ENCODE measurements around the gene BMPR1B. TPM values are rescaled to one million over a fixed set of nuclear protein-coding genes. Genes with fewer than 3 reads are reported as not detected.

Gene BMPR1B
- total and polyA plus RNA-seq, 2 of the 8 experiments (the other 6 are each of a cell fraction or from before 2014, with no cell fraction given) = 0.14 to 1.1 TPM

GRCh38 chr4:94920369-94920768, 162.6 kb downstream of the BMPR1B start:
- H3K4me3 ChIP-seq (ENCODE audit: extremely low read depth in 1 of 4, insufficient read depth in 2 of 4, low read depth in 3 of 4, low read length in 4 of 4) = no peak overlapping the region
- H2AK5ac ChIP-seq (ENCODE audit: low read depth, low read length) = no peak overlapping the region
- H2BK20ac ChIP-seq (ENCODE audit: low read length) = no peak overlapping the region
- no peaks in the 10 kb centered on the region for H3K79me1 ChIP-seq (ENCODE audit: low read depth, low read length)
- FAIRE-seq = peak; percentile 39
- ChIA-PET CTCF (ENCODE audit: partially characterized antibody) (interaction anchor here (0.5 kb wide), 1 partner anchor 514 kb away, joined by 4 read pairs; no protein-coding TSS in a partner anchor), POLR2A (ENCODE audit: partially characterized antibody) (no interaction called here)
- H2BK5ac ChIP-seq (ENCODE audit: low read depth, low read length) = no peak overlapping the region
- H3K27ac ChIP-seq (ENCODE audit: low read depth, low read length) = no peak overlapping the region
- H2BK15ac ChIP-seq (ENCODE audit: low read length) = no peak overlapping the region
- H3K4me2 ChIP-seq (ENCODE audit: insufficient read depth in 1 of 2, low read depth in 2 of 2, low read length in 2 of 2) = no peak overlapping the region
- no peaks in the 10 kb centered on the region; a peak in 3 of 8 replicates for H3K36me3 ChIP-seq (ENCODE audit: control insufficient read depth in 2 of 4, insufficient read depth in 4 of 4, low read length in 3 of 4)
- no peaks in the 10 kb centered on the region for H3K4me1 ChIP-seq (replicated peaks in 1 of 4; ENCODE audit: control insufficient read depth in 3 of 4, insufficient read depth in 4 of 4, low read length in 3 of 4)
- DNase-seq (ENCODE audit: low read depth in 1 of 2, low spot score in 2 of 2) = no peak
- H2BK12ac ChIP-seq (ENCODE audit: low read depth, low read length) = no peak overlapping the region
- no peak overlapping the region; a peak in 1 of 7 replicates for H3K9ac ChIP-seq (replicated peaks in 1 of 4; ENCODE audit: extremely low read depth in 1 of 4, low read depth in 3 of 4, low read length in 3 of 4)
- H3K23me2 ChIP-seq (ENCODE audit: low read depth, low read length) = no peaks in the 10 kb centered on the region
- no peak overlapping the region for H3K56ac ChIP-seq (replicated peaks; ENCODE audit: insufficient read length, low read depth, low read length)
- no peaks in the 10 kb centered on the region for H3K79me2 ChIP-seq (ENCODE audit: control insufficient read depth in 1 of 2, insufficient read depth in 2 of 2, low read length in 2 of 2)
- no peak overlapping the region for H3K23ac ChIP-seq (ENCODE audit: insufficient read length)
- no peak overlapping the region for H2AFZ ChIP-seq (ENCODE audit: low read length)
- H3K4ac ChIP-seq (replicated peaks; ENCODE audit: insufficient read length, low read depth, low read length) = no peak overlapping the region
- H3K27me3 ChIP-seq (replicated peaks in 1 of 4; ENCODE audit: control insufficient read depth in 3 of 4, extremely low read depth in 1 of 4, insufficient read depth in 3 of 4, low read length in 3 of 4) = no peaks in the 10 kb centered on the region
- peaks cover 17 to 20% of the 10 kb centered on the region in 2 experiments for H3K9me3 ChIP-seq (ENCODE audit: insufficient read depth in 2 of 2, low read depth in 1 of 2, low read length in 1 of 2)
- no peak overlapping the region for H2BK120ac ChIP-seq (replicated peaks; ENCODE audit: low read depth, low read length)
- no peak overlapping the region for H3K18ac ChIP-seq (ENCODE audit: extremely low read depth, low read length)
- WGBS, 2 experiments (ENCODE audit: extremely low coverage in 1 of 2, insufficient coverage in 1 of 2, insufficient read length in 1 of 2, insufficient replicate concordance in 2 of 2, low coverage in 1 of 2, low lambda C conversion rate in 2 of 2, missing lambda C conversion rate in 1 of 2) = 73% methylated on average over 4 of the region's 4 CpGs; no CpG with 5 or more reads in 1 of the 2 experiments
- H4K91ac ChIP-seq (replicated peaks; ENCODE audit: insufficient read length, low read length) = no peak overlapping the region
- no peaks in the 10 kb centered on the region for H4K20me1 ChIP-seq (replicated peaks in 1 of 2; ENCODE audit: control insufficient read depth in 1 of 2, insufficient read depth in 2 of 2, low read length in 2 of 2)
- no peak overlapping the region for H3K14ac ChIP-seq (ENCODE audit: insufficient read length)
- TF ChIP-seq YY1 (IDR thresholded peaks at IDR 0.05; ENCODE audit: low read depth, low read length) = no peak
- TF ChIP-seq JUN (IDR thresholded peaks at IDR 0.05; ENCODE audit: low read depth, low read length) = no peak
- TF ChIP-seq ATF2 (IDR thresholded peaks at IDR 0.05; ENCODE audit: low read length) = no peak
- TF ChIP-seq BRCA1 (IDR thresholded peaks at IDR 0.05; ENCODE audit: low read depth, low read length) = no peak
- H4K5ac ChIP-seq (ENCODE audit: insufficient read length, low read depth, low read length) = no peak overlapping the region
- H4K8ac ChIP-seq (ENCODE audit: extremely low read depth, insufficient read depth, low read length) = no peak overlapping the region

All from H1 (cell line).